Measurements from ENCODE around the gene WDR7. TPM values are rescaled to one million over a fixed set of nuclear protein-coding genes. Genes with fewer than 3 reads are reported as not detected.

Gene WDR7
- total RNA-seq, 1 donor from 2014 or later = 16.9 TPM

- H3K4me1 Mint-ChIP-seq (ENCODE audit: unreplicated experiment) = no peaks in the 10 kb centered on the region
- H3K9me3 Mint-ChIP-seq = no peaks in the 10 kb centered on the region
- TF ChIP-seq CTCF (conservative IDR thresholded peaks at IDR 0.05) = no peak
- H3K27me3 Mint-ChIP-seq = no peaks in the 10 kb centered on the region
- H3K27ac Mint-ChIP-seq = no peak overlapping the region
- DNase-seq (ENCODE audit: extremely low spot score, unreplicated experiment) = no peak
- no peaks in the 10 kb centered on the region for H3K36me3 Mint-ChIP-seq
- H3K4me3 Mint-ChIP-seq = no peak overlapping the region
Observed at GRCh38 chr18:56747857-56748256, 96.7 kb downstream of the WDR7 start.

- no peak for DNase-seq (ENCODE audit: extremely low spot score, unreplicated experiment)
- peak; percentile 90 for TF ChIP-seq CTCF (conservative IDR thresholded peaks at IDR 0.05)
- Mint-ChIP-seq H3K9me3 (no peaks in the 10 kb centered on the region), H3K36me3 (no peaks in the 10 kb centered on the region), H3K4me1 (ENCODE audit: unreplicated experiment) (no peaks in the 10 kb centered on the region), H3K27me3 (no peaks in the 10 kb centered on the region), H3K4me3 (no peak overlapping the region), H3K27ac (no peak overlapping the region)
Observed at GRCh38 chr18:56748698-56749268, 97.6 kb downstream of the WDR7 start.

GRCh38 chr18:56756966-56757365 is 105.8 kb downstream of the WDR7 start:
- H3K27me3 Mint-ChIP-seq = no peaks in the 10 kb centered on the region

GRCh38 chr18:56770097-56770496 is 118.9 kb downstream of the WDR7 start:
- Mint-ChIP-seq H3K4me3 (no peak overlapping the region), H3K27ac (no peak overlapping the region), H3K9me3 (no peaks in the 10 kb centered on the region), H3K27me3 (no peaks in the 10 kb centered on the region), H3K36me3 (no peaks in the 10 kb centered on the region), H3K4me1 (ENCODE audit: unreplicated experiment) (no peaks in the 10 kb centered on the region)
- TF ChIP-seq CTCF (conservative IDR thresholded peaks at IDR 0.05) = no peak
- DNase-seq (ENCODE audit: extremely low spot score, unreplicated experiment) = no peak

More at GRCh38 chr18:56756966-56757365, 105.8 kb downstream of the WDR7 start:
- Mint-ChIP-seq H3K9me3 (no peaks in the 10 kb centered on the region), H3K4me1 (ENCODE audit: unreplicated experiment) (no peaks in the 10 kb centered on the region), H3K36me3 (no peaks in the 10 kb centered on the region), H3K27ac (no peak overlapping the region), H3K4me3 (no peak overlapping the region)
- DNase-seq (ENCODE audit: extremely low spot score, unreplicated experiment) = no peak
- TF ChIP-seq CTCF (conservative IDR thresholded peaks at IDR 0.05) = no peak

GRCh38 chr18:56770873-56771272 is 119.7 kb downstream of the WDR7 start:
- no peaks in the 10 kb centered on the region for H3K27me3 Mint-ChIP-seq
- no peak overlapping the region for H3K27ac Mint-ChIP-seq
- H3K4me3 Mint-ChIP-seq = no peak overlapping the region
- H3K9me3 Mint-ChIP-seq = no peaks in the 10 kb centered on the region
- H3K36me3 Mint-ChIP-seq = no peaks in the 10 kb centered on the region
- no peak for TF ChIP-seq CTCF (conservative IDR thresholded peaks at IDR 0.05)
- DNase-seq (ENCODE audit: extremely low spot score, unreplicated experiment) = no peak
- H3K4me1 Mint-ChIP-seq (ENCODE audit: unreplicated experiment) = no peaks in the 10 kb centered on the region

- Mint-ChIP-seq H3K4me3 (no peak overlapping the region), H3K27ac (no peak overlapping the region), H3K9me3 (no peaks in the 10 kb centered on the region), H3K4me1 (ENCODE audit: unreplicated experiment) (no peaks in the 10 kb centered on the region), H3K36me3 (no peaks in the 10 kb centered on the region), H3K27me3 (no peaks in the 10 kb centered on the region)
- TF ChIP-seq CTCF (conservative IDR thresholded peaks at IDR 0.05) = no peak
- no peak for DNase-seq (ENCODE audit: extremely low spot score, unreplicated experiment)
Observed at GRCh38 chr18:56775701-56776100, 124.5 kb downstream of the WDR7 start.
